ENCODE results near the gene PIK3R1.

PIK3R1 gene

GRCh38 chr5:68216245-68217046, 890 bp downstream of the PIK3R1 start:
- no peaks in the 10 kb centered on the region for H3K9me3 Mint-ChIP-seq (ENCODE audit: low read depth)
- H3K4me3 Mint-ChIP-seq, result peak overlapping the region; percentile 91
- H3K4me1 Mint-ChIP-seq (ENCODE audit: low read depth), result peaks cover 54% of the 10 kb centered on the region
- H3K27me3 Mint-ChIP-seq, result no peaks in the 10 kb centered on the region
- peak overlapping the region; percentile 69 for H3K27ac Mint-ChIP-seq
- peaks cover 2% of the 10 kb centered on the region for H3K36me3 Mint-ChIP-seq

- no peaks in the 10 kb centered on the region for H3K27me3 Mint-ChIP-seq
- peaks cover 2% of the 10 kb centered on the region for H3K36me3 Mint-ChIP-seq
- peaks cover 59% of the 10 kb centered on the region for H3K4me1 Mint-ChIP-seq (ENCODE audit: low read depth)
- H3K4me3 Mint-ChIP-seq, result peak overlapping the region; percentile 91
- H3K9me3 Mint-ChIP-seq (ENCODE audit: low read depth), result no peaks in the 10 kb centered on the region
- H3K27ac Mint-ChIP-seq, result peak overlapping the region; percentile 69
Observed at GRCh38 chr5:68217047-68217355, 1.4 kb downstream of the PIK3R1 start.

GRCh38 chr5:68217528-68217927, 2.0 kb downstream of the PIK3R1 start:
- Mint-ChIP-seq H3K4me1 (ENCODE audit: low read depth) (peaks cover 64% of the 10 kb centered on the region), H3K9me3 (ENCODE audit: low read depth) (no peaks in the 10 kb centered on the region), H3K4me3 (peak overlapping the region; percentile 91), H3K36me3 (peaks cover 2% of the 10 kb centered on the region), H3K27ac (peak overlapping the region; percentile 28), H3K27me3 (no peaks in the 10 kb centered on the region)

GRCh38 chr5:68219161-68219816, 3.7 kb downstream of the PIK3R1 start:
- H3K36me3 Mint-ChIP-seq, result peaks cover 2% of the 10 kb centered on the region
- peaks cover 76% of the 10 kb centered on the region for H3K4me1 Mint-ChIP-seq (ENCODE audit: low read depth)
- peak overlapping the region; percentile 91 for H3K4me3 Mint-ChIP-seq
- H3K27me3 Mint-ChIP-seq, result no peaks in the 10 kb centered on the region
- no peaks in the 10 kb centered on the region for H3K9me3 Mint-ChIP-seq (ENCODE audit: low read depth)
- no peak overlapping the region for H3K27ac Mint-ChIP-seq

- Mint-ChIP-seq H3K4me1 (ENCODE audit: low read depth) (peaks cover 79% of the 10 kb centered on the region), H3K36me3 (peaks cover 2% of the 10 kb centered on the region), H3K27ac (peak overlapping the region; percentile 30), H3K4me3 (no peak overlapping the region), H3K9me3 (ENCODE audit: low read depth) (no peaks in the 10 kb centered on the region), H3K27me3 (no peaks in the 10 kb centered on the region)
Observed at GRCh38 chr5:68220260-68220659, 4.7 kb downstream of the PIK3R1 start.

GRCh38 chr5:68220914-68221313, 5.4 kb downstream of the PIK3R1 start:
- H3K27ac Mint-ChIP-seq, result no peak overlapping the region
- no peaks in the 10 kb centered on the region for H3K27me3 Mint-ChIP-seq

GRCh38 chr5:68221488-68221887, 5.9 kb downstream of the PIK3R1 start:
- H3K9me3 Mint-ChIP-seq (ENCODE audit: low read depth), result no peaks in the 10 kb centered on the region
- no peak overlapping the region for H3K4me3 Mint-ChIP-seq
- H3K36me3 Mint-ChIP-seq, result peaks cover 7% of the 10 kb centered on the region
- H3K27ac Mint-ChIP-seq, result peak overlapping the region; percentile 8
- no peaks in the 10 kb centered on the region for H3K27me3 Mint-ChIP-seq
- H3K4me1 Mint-ChIP-seq (ENCODE audit: low read depth), result peaks cover 90% of the 10 kb centered on the region

More at GRCh38 chr5:68220914-68221313, 5.4 kb downstream of the PIK3R1 start:
- peaks cover 86% of the 10 kb centered on the region for H3K4me1 Mint-ChIP-seq (ENCODE audit: low read depth)
- peaks cover 6% of the 10 kb centered on the region for H3K36me3 Mint-ChIP-seq
- H3K9me3 Mint-ChIP-seq (ENCODE audit: low read depth), result no peaks in the 10 kb centered on the region
- no peak overlapping the region for H3K4me3 Mint-ChIP-seq

- Mint-ChIP-seq H3K27me3 (no peaks in the 10 kb centered on the region), H3K9me3 (ENCODE audit: low read depth) (no peaks in the 10 kb centered on the region), H3K27ac (peak overlapping the region; percentile 14), H3K36me3 (peaks cover 11% of the 10 kb centered on the region), H3K4me3 (no peak overlapping the region), H3K4me1 (ENCODE audit: low read depth) (peaks cover 91% of the 10 kb centered on the region)
Observed at GRCh38 chr5:68222310-68222709, 6.8 kb downstream of the PIK3R1 start.

GRCh38 chr5:68222824-68223354, 7.3 kb downstream of the PIK3R1 start:
- H3K9me3 Mint-ChIP-seq (ENCODE audit: low read depth), result no peaks in the 10 kb centered on the region
- H3K36me3 Mint-ChIP-seq, result peaks cover 11% of the 10 kb centered on the region
- H3K4me3 Mint-ChIP-seq, result peak overlapping the region; percentile 17
- H3K4me1 Mint-ChIP-seq (ENCODE audit: low read depth), result peaks cover 91% of the 10 kb centered on the region
- H3K27ac Mint-ChIP-seq, result peak overlapping the region; percentile 8
- no peaks in the 10 kb centered on the region for H3K27me3 Mint-ChIP-seq

GRCh38 chr5:68223904-68224303, 8.3 kb downstream of the PIK3R1 start:
- Mint-ChIP-seq H3K27ac (peak overlapping the region; percentile 54), H3K36me3 (peaks cover 13% of the 10 kb centered on the region), H3K4me3 (peak overlapping the region; percentile 17), H3K27me3 (no peaks in the 10 kb centered on the region), H3K9me3 (ENCODE audit: low read depth) (no peaks in the 10 kb centered on the region), H3K4me1 (ENCODE audit: low read depth) (peaks cover 85% of the 10 kb centered on the region)

GRCh38 chr5:68224509-68225187, 9.1 kb downstream of the PIK3R1 start:
- Mint-ChIP-seq H3K27me3 (no peaks in the 10 kb centered on the region), H3K9me3 (ENCODE audit: low read depth) (no peaks in the 10 kb centered on the region), H3K4me1 (ENCODE audit: low read depth) (peaks cover 85% of the 10 kb centered on the region), H3K36me3 (peaks cover 13% of the 10 kb centered on the region), H3K4me3 (no peak overlapping the region), H3K27ac (peak overlapping the region; percentile 41)

- Mint-ChIP-seq H3K36me3 (peaks cover 13% of the 10 kb centered on the region), H3K27ac (peak overlapping the region; percentile 41), H3K4me1 (ENCODE audit: low read depth) (peaks cover 86% of the 10 kb centered on the region), H3K9me3 (ENCODE audit: low read depth) (no peaks in the 10 kb centered on the region), H3K27me3 (no peaks in the 10 kb centered on the region), H3K4me3 (peak overlapping the region; percentile 1)
Observed at GRCh38 chr5:68225188-68225910, 9.8 kb downstream of the PIK3R1 start.

- peak overlapping the region; percentile 75 for H3K27ac Mint-ChIP-seq
- H3K27me3 Mint-ChIP-seq, result no peaks in the 10 kb centered on the region
- peaks cover 11% of the 10 kb centered on the region for H3K36me3 Mint-ChIP-seq
- peaks cover 91% of the 10 kb centered on the region for H3K4me1 Mint-ChIP-seq (ENCODE audit: low read depth)
- no peaks in the 10 kb centered on the region for H3K9me3 Mint-ChIP-seq (ENCODE audit: low read depth)
- peak overlapping the region; percentile 1 for H3K4me3 Mint-ChIP-seq
Observed at GRCh38 chr5:68225911-68226545, 10.5 kb downstream of the PIK3R1 start.

GRCh38 chr5:68226546-68227073, 11.1 kb downstream of the PIK3R1 start:
- H3K4me1 Mint-ChIP-seq (ENCODE audit: low read depth), result peaks cover 91% of the 10 kb centered on the region
- no peaks in the 10 kb centered on the region for H3K27me3 Mint-ChIP-seq
- no peak overlapping the region for H3K4me3 Mint-ChIP-seq
- H3K9me3 Mint-ChIP-seq (ENCODE audit: low read depth), result no peaks in the 10 kb centered on the region
- H3K27ac Mint-ChIP-seq, result no peak overlapping the region
- peaks cover 11% of the 10 kb centered on the region for H3K36me3 Mint-ChIP-seq

All from activated naive CD8-positive, alpha-beta T cell (primary cell).